ENCODE data around the gene GDPD2.

The GDPD2 gene

DNA sequence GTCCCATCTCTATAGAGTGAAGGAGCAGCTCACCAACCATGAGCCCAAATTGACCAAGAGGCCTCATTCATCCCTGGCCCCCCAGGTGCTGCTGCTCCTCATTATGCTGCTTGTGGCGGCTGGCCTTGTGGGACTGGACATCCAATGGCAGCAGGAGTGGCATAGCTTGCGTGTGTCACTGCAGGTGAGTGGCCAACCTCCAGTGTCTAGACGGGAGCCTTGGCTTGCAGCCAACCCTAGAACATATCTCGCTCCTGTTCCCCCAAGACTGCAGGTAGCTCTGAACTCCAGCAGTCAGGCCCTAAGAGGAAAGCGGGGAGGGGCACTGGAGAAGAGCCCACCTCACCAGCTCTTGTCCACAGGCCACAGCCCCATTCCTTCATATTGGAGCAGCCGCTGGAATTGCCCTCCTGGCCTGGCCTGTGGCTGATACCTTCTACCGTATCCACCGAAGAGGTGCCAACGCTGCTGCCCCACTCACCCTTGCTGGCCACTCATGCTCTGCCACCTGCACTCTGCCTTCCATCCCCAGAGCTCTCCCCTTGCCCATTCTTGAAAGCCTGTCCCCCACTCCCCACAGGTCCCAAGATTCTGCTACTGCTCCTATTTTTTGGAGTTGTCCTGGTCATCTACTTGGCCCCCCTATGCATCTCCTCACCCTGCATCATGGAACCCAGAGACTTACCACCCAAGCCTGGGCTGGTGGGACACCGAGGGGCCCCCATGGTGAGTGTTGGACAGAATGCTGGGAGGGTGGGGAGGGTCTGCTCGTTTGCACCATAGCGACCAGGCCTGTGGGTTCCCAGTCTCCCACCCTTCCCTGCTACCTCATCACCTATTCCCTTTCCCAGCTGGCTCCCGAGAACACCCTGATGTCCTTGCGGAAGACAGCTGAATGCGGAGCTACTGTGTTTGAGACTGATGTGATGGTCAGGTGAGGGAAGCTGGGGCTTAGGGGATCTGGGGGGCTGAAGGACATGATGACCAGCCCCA lies 3.5 kb downstream of the GDPD2 start:
- Histone ChIP-seq H3K36me3 (ENCODE audit: control insufficient read depth, insufficient read depth, low read length) (no peaks in the 10 kb centered on the region), H3K27me3 (ENCODE audit: control insufficient read depth, insufficient read depth, low read length) (no peaks in the 10 kb centered on the region), H3K4me1 (ENCODE audit: control insufficient read depth, insufficient read depth, low read length) (peaks cover 6% of the 10 kb centered on the region), H3K4me3 (ENCODE audit: low read length) (no peak overlapping the region), H3K9me3 (ENCODE audit: control insufficient read depth, low read length) (no peaks in the 10 kb centered on the region), H3K9ac (ENCODE audit: low read length) (no peak overlapping the region)

DNA sequence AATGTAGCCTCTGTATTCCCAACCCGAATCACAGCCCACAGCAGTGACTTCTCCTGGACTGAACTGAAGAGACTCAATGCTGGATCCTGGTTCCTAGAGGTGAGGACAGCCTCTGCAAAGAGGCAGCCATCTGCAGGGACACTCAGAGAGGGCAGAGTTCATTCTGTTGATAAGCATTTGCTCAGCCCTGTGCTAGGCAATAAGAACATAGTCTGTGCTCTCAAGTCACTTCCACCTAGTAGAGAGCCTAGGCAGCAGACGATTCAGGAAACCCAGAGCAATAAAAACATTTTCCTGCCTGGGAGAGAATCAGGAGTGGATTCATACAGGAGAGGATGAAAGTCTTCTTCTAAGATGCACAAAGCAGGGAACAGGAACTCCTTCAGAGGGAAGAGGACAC lies 4.3 kb downstream of the GDPD2 start:
- H3K36me3 ChIP-seq (ENCODE audit: control insufficient read depth, insufficient read depth, low read length): no peaks in the 10 kb centered on the region
- H3K4me3 ChIP-seq (ENCODE audit: low read length): no peak overlapping the region
- no peaks in the 10 kb centered on the region for H3K9me3 ChIP-seq (ENCODE audit: control insufficient read depth, low read length)
- peaks cover 6% of the 10 kb centered on the region for H3K4me1 ChIP-seq (ENCODE audit: control insufficient read depth, insufficient read depth, low read length)
- H3K9ac ChIP-seq (ENCODE audit: low read length): no peak overlapping the region
- H3K27me3 ChIP-seq (ENCODE audit: control insufficient read depth, insufficient read depth, low read length): no peaks in the 10 kb centered on the region

DNA sequence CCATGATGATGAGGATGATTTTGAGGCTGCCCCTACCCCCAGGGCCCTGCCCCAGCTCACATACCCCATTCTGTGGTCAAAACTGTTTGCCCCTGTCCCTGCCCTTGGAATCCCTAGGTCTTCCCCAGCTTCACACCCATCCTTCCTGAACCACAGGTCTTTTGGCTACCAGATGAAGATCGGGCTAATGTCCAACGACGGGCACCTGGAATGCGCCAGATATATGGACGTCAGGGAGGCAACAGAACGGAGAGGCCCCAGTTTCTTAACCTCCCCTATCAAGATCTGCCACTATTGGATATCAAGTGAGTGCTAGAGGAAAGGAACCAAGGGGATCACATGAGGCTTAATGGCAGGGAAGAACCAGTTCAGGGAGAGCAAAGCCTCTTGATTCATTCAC lies 6.6 kb downstream of the GDPD2 start:
- Histone ChIP-seq H3K27me3 (ENCODE audit: control insufficient read depth, insufficient read depth, low read length) (no peaks in the 10 kb centered on the region), H3K36me3 (ENCODE audit: control insufficient read depth, insufficient read depth, low read length) (no peaks in the 10 kb centered on the region), H3K4me1 (ENCODE audit: control insufficient read depth, insufficient read depth, low read length) (peaks cover 9% of the 10 kb centered on the region), H3K9me3 (ENCODE audit: control insufficient read depth, low read length) (no peaks in the 10 kb centered on the region), H3K9ac (ENCODE audit: low read length) (no peak overlapping the region), H3K4me3 (ENCODE audit: low read length) (no peak overlapping the region)

DNA sequence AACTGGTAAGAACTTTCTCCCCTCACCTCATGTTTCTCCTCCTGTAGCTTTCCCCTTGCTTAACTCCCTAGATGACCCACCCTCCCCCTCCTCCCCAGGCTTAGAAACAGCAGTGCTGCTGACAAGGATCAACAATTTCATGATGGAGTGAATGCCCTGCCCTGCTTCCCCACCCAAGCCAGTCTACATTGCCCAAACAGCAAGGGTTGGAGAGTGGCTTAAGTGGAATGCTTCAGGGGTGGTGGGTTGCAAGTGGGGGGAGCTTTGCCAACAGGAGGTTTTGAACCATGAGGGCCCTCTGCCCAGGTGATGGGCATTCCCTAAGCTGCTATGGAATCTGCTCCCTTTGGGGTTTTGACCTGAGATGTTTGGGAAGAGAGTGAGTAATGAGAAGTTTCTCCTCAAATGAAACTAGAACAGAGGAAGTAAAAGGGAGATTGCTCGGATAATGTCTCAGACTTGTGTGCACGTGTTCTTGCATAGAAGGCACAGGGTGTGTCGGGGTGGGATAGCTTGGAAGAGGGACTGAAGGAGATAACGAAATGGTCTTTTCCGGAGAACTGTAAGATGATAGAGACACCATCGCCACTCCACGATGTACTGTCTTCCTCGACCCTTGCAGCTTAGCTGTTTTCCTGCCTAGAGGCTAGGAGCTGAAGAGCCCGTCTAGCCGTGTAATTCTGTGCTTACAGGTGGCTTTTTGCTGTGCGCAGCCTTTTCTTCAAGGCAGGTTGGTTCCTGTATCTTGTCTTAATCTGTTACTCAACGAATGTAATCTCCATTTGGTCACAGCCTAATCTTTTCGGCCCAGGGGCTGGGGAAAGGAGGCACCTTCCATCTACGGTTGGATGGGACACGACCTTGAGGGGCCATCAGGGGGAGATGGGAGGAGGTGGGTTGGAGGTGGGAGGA lies 10.1 kb downstream of the GDPD2 start:
- Histone ChIP-seq H3K27me3 (ENCODE audit: control insufficient read depth, insufficient read depth, low read length) (no peaks in the 10 kb centered on the region), H3K9ac (ENCODE audit: low read length) (peak overlapping the region; percentile 79), H3K36me3 (ENCODE audit: control insufficient read depth, insufficient read depth, low read length) (no peaks in the 10 kb centered on the region), H3K9me3 (ENCODE audit: control insufficient read depth, low read length) (no peaks in the 10 kb centered on the region), H3K4me3 (ENCODE audit: low read length) (peak overlapping the region; percentile 96), H3K4me1 (ENCODE audit: control insufficient read depth, insufficient read depth, low read length) (peaks cover 14% of the 10 kb centered on the region)

GRCh38 chrX:70433848-70434351 lies 10.8 kb downstream of the GDPD2 start:
- H3K4me1 ChIP-seq (ENCODE audit: control insufficient read depth, insufficient read depth, low read length): peaks cover 14% of the 10 kb centered on the region
- no peaks in the 10 kb centered on the region for H3K9me3 ChIP-seq (ENCODE audit: control insufficient read depth, low read length)
- no peaks in the 10 kb centered on the region for H3K27me3 ChIP-seq (ENCODE audit: control insufficient read depth, insufficient read depth, low read length)
- peak overlapping the region; percentile 96 for H3K4me3 ChIP-seq (ENCODE audit: low read length)
- no peaks in the 10 kb centered on the region for H3K36me3 ChIP-seq (ENCODE audit: control insufficient read depth, insufficient read depth, low read length)
- H3K9ac ChIP-seq (ENCODE audit: low read length): peak overlapping the region; percentile 79

DNA sequence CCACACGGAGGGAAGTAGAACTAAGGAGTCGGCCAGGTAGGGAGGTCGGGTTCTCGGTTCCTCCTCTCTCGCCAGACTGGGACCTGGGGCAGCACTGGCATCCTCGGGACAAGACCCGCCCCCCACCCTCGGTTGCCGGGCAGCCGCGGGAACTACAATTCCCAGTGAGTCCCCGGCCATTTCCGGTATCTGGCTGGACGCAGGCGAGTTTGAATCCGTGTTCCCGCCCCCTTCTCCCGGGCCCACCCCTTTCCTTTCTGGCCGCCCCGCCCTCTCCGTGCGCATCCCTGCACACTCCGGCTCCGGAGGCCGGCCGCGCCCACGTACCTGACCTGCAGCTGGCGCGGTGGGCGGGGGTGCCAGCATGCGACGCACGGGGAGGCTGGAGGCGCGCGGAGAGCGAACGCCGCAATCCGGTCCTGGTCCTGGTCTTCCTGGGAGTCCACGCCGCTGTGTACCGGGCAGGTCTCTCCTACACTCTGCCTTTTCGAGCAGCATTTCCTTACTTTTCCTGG lies 11.3 kb downstream of the GDPD2 start:
- no peaks in the 10 kb centered on the region for H3K27me3 ChIP-seq (ENCODE audit: control insufficient read depth, insufficient read depth, low read length)
- H3K4me1 ChIP-seq (ENCODE audit: control insufficient read depth, insufficient read depth, low read length): peaks cover 14% of the 10 kb centered on the region
- H3K36me3 ChIP-seq (ENCODE audit: control insufficient read depth, insufficient read depth, low read length): no peaks in the 10 kb centered on the region
- peak overlapping the region; percentile 79 for H3K9ac ChIP-seq (ENCODE audit: low read length)
- peak overlapping the region; percentile 96 for H3K4me3 ChIP-seq (ENCODE audit: low read length)
- no peaks in the 10 kb centered on the region for H3K9me3 ChIP-seq (ENCODE audit: control insufficient read depth, low read length)

GRCh38 chrX:70434914-70435586 lies 11.9 kb downstream of the GDPD2 start:
- Histone ChIP-seq H3K4me1 (ENCODE audit: control insufficient read depth, insufficient read depth, low read length) (peaks cover 14% of the 10 kb centered on the region), H3K9me3 (ENCODE audit: control insufficient read depth, low read length) (no peaks in the 10 kb centered on the region), H3K27me3 (ENCODE audit: control insufficient read depth, insufficient read depth, low read length) (no peaks in the 10 kb centered on the region), H3K9ac (ENCODE audit: low read length) (peak overlapping the region; percentile 47), H3K4me3 (ENCODE audit: low read length) (no peak overlapping the region), H3K36me3 (ENCODE audit: control insufficient read depth, insufficient read depth, low read length) (no peaks in the 10 kb centered on the region)

DNA sequence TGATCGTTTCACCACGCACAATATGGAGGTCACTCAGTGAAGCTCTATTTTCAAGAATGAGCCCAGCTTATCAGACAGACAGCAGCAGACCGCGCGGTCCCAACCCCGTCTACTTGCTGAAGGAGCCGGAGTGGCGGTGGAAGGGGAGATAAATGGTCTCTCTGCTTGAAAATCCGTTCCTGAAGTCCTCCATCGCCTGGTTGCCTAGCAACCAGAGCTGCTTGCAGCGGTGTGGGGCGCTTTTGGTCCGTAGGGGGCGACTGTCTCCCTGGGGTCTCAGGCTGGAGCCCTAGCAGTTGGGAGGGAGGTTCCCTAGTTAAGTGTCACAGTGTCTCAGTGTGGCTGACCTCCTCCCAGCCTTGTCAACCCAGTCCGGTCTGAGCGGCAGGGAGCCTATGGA lies 13.2 kb downstream of the GDPD2 start:
- no peaks in the 10 kb centered on the region for H3K9me3 ChIP-seq (ENCODE audit: control insufficient read depth, low read length)
- peaks cover 14% of the 10 kb centered on the region for H3K4me1 ChIP-seq (ENCODE audit: control insufficient read depth, insufficient read depth, low read length)
- no peak overlapping the region for H3K9ac ChIP-seq (ENCODE audit: low read length)
- no peaks in the 10 kb centered on the region for H3K27me3 ChIP-seq (ENCODE audit: control insufficient read depth, insufficient read depth, low read length)
- no peaks in the 10 kb centered on the region for H3K36me3 ChIP-seq (ENCODE audit: control insufficient read depth, insufficient read depth, low read length)
- no peak overlapping the region for H3K4me3 ChIP-seq (ENCODE audit: low read length)

DNA sequence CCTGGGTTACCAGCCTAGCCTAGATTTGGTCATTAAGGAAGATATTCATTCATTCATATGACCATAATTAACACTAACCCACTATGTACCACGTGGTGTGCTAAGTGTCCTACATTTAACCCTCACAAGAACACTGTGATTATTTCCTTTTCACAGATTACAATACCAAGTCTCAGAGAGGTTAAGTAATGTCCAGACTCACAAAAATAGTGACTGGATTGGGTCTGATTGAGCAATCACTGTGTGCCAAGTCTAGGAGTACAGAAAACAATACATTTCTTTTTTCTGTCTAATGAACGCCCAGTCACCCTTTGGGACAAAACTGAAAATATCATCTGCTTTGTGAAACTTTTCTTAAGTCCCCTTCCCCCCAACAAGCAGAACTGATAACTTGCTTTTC lies 13.9 kb downstream of the GDPD2 start:
- Histone ChIP-seq H3K4me1 (ENCODE audit: control insufficient read depth, insufficient read depth, low read length) (peaks cover 14% of the 10 kb centered on the region), H3K4me3 (ENCODE audit: low read length) (no peak overlapping the region), H3K27me3 (ENCODE audit: control insufficient read depth, insufficient read depth, low read length) (no peaks in the 10 kb centered on the region), H3K9ac (ENCODE audit: low read length) (no peak overlapping the region), H3K36me3 (ENCODE audit: control insufficient read depth, insufficient read depth, low read length) (no peaks in the 10 kb centered on the region), H3K9me3 (ENCODE audit: control insufficient read depth, low read length) (no peaks in the 10 kb centered on the region)

GRCh38 chrX:70437921-70438665 lies 15.0 kb downstream of the GDPD2 start:
- H3K4me1 ChIP-seq (ENCODE audit: control insufficient read depth, insufficient read depth, low read length): peaks cover 11% of the 10 kb centered on the region
- H3K9me3 ChIP-seq (ENCODE audit: control insufficient read depth, low read length): no peaks in the 10 kb centered on the region
- no peaks in the 10 kb centered on the region for H3K36me3 ChIP-seq (ENCODE audit: control insufficient read depth, insufficient read depth, low read length)
- H3K9ac ChIP-seq (ENCODE audit: low read length): no peak overlapping the region
- H3K4me3 ChIP-seq (ENCODE audit: low read length): no peak overlapping the region
- H3K27me3 ChIP-seq (ENCODE audit: control insufficient read depth, insufficient read depth, low read length): no peaks in the 10 kb centered on the region

DNA sequence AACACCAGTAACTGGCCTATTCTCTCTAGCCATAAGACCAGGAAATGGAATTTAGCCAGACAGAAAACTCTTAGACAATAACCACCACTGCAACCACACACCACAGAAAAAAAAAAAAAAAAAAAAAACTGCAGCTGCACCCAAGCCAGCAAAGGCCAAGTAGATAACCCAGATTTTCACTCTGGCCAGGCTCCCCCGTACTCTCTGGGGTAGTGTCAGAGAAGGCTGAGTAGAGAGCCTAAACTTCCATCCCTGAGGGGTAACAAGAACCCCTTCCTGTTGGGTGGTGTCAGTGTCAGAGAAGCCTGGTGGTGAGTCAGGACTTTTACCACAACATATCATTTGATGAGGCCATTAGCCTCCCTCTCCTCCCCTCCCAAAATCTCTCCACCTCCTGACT lies 15.9 kb downstream of the GDPD2 start:
- no peak overlapping the region for H3K4me3 ChIP-seq (ENCODE audit: low read length)
- H3K36me3 ChIP-seq (ENCODE audit: control insufficient read depth, insufficient read depth, low read length): no peaks in the 10 kb centered on the region
- no peaks in the 10 kb centered on the region for H3K9me3 ChIP-seq (ENCODE audit: control insufficient read depth, low read length)
- H3K4me1 ChIP-seq (ENCODE audit: control insufficient read depth, insufficient read depth, low read length): peaks cover 5% of the 10 kb centered on the region
- no peak overlapping the region for H3K9ac ChIP-seq (ENCODE audit: low read length)
- peaks cover 4% of the 10 kb centered on the region for H3K27me3 ChIP-seq (ENCODE audit: control insufficient read depth, insufficient read depth, low read length)

Data from mucosa of stomach (tissue), 1 donor.